GM18526 (cell line): ENCODE measurements around the gene LCN9.

ENCODE experiments used
- POLR2A ChIP-seq: IDR thresholded peaks from 3 replicates; pipeline ENCODE4 v1.6.1; 2011; ENCODE audit not compliant: insufficient read length; ENCODE audit errors: extremely low read depth

LCN9 gene

DNA sequence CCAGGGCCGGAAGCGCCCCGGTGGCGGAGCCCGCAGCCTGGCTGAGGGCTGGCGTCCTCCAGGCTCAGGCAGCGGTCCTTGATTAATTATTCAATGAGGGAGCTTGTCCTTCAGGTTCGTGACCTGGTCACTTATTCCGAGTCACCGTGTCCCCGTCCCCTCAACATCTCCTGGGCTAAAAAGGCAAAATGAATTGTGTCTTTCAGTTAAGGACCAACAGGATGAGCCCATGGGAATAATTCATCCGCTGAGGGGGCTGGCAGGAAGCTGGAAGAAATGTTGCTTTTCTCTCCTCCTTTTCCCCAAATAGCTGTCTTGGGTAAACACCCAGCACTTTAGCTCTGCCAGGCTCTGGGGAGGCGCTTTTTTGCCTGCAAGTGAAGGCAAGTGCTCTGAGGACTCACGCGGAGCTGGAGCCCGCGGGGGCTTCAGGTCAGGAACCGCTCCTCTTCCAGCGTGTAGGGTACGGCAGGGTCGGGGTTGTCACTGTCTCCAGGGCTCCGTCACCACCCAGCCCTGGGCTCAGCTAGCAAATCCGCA, 52.0 kb downstream of the LCN9 start:
- no peak for TF ChIP-seq POLR2A

- TF ChIP-seq POLR2A: no peak
These were observed 52.9 kb downstream of the LCN9 start for GRCh38 chr9:135716045-135716444.
